ENCODE data around the gene PRKCA. TPM values are rescaled to one million over a fixed set of nuclear protein-coding genes. Genes with fewer than 3 reads are reported as not detected.
"Not testable (repeated sequence)": the region's sequence is repeated elsewhere in the genome, so short reads cannot be mapped to it uniquely, and the experiment has no call there.

Gene PRKCA
- total RNA-seq, 2 donors from 2014 or later = 104 to 119 TPM

DNA sequence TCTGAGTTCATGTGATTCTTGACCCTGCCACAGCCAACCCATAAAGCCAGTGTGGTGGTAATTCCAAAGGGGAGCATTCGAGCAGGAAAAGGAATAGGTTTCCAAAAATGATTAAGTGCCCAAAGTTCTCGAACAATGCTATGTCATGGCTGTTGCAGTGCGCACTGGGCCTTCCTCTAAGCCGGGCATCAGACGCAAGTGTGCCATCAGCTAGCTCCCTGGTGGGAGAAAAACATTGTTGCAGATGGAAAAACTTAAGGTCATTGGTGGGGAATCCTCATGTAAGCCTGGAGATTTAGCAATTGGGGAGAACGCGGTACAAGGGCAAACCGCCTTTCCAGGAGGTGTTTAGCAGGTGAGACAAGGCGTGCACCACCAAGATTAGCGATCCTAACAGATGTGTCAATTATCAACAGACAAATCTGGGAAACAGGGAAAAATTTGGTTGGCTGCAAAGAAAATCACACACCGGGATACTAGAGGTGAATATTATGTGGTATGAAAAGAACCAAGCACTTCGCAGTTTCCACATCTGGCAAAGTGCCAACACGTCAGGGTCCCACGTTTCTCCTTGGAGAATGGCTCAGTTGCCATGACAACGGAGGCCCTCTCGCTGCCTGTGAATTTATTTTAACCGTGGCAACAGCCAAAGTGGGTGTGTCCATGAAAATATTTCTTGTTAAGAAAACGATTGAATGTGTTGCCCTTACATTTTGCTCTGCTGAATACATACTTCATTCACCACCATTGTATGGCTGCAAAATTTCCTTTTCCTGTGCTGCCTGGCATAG lies 414.0 kb downstream of the PRKCA start:
- no peak for ATAC-seq
- no peak for DNase-seq (ENCODE audit: low spot score in 2 of 2)
- Mint-ChIP-seq H3K36me3 (peaks cover 0 to 13% of the 10 kb centered on the region in 2 donors), H3K9me3 (no peaks in the 10 kb centered on the region), H3K27ac (peak overlapping the region; percentile 30 to 74)

DNA sequence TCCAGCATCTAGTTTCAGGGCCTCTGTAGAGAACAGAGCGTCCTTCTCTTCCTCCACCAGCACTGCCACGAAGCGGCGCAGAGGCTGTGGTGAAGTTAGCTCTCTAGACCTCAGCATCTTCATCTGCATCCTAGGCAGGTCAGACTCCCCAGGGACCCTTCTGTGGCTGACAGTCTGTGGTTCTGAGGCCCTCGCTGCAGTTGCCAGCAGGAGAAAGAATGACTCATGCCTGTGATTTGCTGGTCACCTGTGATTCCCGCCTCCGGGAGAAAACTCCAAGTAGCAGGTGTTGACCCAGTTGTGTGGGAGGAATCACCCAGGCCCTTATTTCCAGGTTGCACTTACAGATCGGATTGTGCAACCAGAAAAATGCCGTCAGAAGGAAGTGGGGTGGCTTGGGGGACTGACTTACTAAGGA lies 415.2 kb downstream of the PRKCA start:
- no peak overlapping the region for H3K27ac Mint-ChIP-seq
- DNase-seq (ENCODE audit: low spot score in 2 of 2) = no peak
- ATAC-seq = no peak
- H3K36me3 Mint-ChIP-seq = peaks cover 0 to 13% of the 10 kb centered on the region in 2 donors
- no peaks in the 10 kb centered on the region for H3K9me3 Mint-ChIP-seq

DNA sequence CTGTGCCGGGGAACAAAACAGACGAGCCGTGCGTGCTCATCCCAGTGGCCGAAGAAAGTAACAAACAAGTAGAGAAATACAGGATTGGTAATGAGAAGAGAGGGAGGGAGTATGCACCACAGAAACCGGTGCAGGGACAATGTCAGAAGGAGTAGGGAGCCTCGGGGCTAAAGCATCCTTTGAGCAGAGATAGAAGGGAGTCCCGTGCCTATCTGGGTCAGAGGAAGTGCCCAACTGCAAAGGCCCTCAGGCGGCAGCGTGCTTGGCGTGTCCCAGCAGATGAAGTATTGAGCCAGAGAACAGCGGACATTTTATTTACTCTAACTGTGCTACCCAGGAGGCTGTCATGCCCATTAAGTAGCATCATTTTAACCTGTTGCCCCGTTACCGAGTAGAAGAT lies 417.6 kb downstream of the PRKCA start:
- Mint-ChIP-seq H3K27ac (peak overlapping the region in 1 of 2 donors; percentile 45), H3K36me3 (peaks cover 0 to 13% of the 10 kb centered on the region in 2 donors), H3K9me3 (no peaks in the 10 kb centered on the region)
- no peak for DNase-seq (ENCODE audit: low spot score in 2 of 2)
- ATAC-seq = no peak

GRCh38 chr17:66720567-66720966 lies 418.2 kb downstream of the PRKCA start:
- no peak for ATAC-seq
- peaks cover 0 to 13% of the 10 kb centered on the region in 2 donors for H3K36me3 Mint-ChIP-seq
- DNase-seq (ENCODE audit: low spot score in 2 of 2) = no peak
- H3K27ac Mint-ChIP-seq = peak overlapping the region; percentile 38 to 62
- H3K9me3 Mint-ChIP-seq = no peaks in the 10 kb centered on the region

DNA sequence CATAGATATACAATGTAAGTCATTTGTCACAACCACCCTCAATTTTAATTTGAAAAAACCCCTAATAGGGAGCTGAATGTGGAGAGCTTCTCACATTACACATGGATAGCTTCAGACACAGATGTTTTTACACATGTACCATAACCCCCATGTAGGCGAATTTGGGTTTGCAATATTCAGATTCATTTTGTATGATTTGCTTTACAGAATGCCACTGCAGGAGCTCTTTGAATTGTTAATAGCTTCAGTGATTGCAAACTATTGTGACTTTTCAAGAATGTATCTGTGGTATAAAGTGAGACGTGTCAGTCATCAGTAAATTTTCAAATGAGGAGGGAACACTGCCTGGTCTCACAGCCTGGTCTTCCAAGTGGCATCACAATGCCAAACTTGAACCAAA lies 419.9 kb downstream of the PRKCA start:
- Mint-ChIP-seq H3K27ac (no peak overlapping the region), H3K9me3 (no peaks in the 10 kb centered on the region), H3K36me3 (peaks cover 0 to 6% of the 10 kb centered on the region in 2 donors)
- ATAC-seq (no peak), DNase-seq (ENCODE audit: low spot score in 2 of 2) (no peak)

- Mint-ChIP-seq H3K36me3 (no peaks in the 10 kb centered on the region), H3K9me3 (no peaks in the 10 kb centered on the region), H3K27ac (peak overlapping the region; percentile 36 to 68)
- no peak for DNase-seq (ENCODE audit: low spot score in 2 of 2)
- no peak for ATAC-seq
Measured at GRCh38 chr17:66724581-66725341, 422.3 kb downstream of the PRKCA start.

GRCh38 chr17:66725438-66725837 lies 423.0 kb downstream of the PRKCA start:
- not testable (repeated sequence) for H3K9me3 Mint-ChIP-seq; H3K36me3 Mint-ChIP-seq; ATAC-seq; DNase-seq (ENCODE audit: low spot score in 2 of 2)
- peak overlapping the region; percentile 68 to 73 for H3K27ac Mint-ChIP-seq

DNA sequence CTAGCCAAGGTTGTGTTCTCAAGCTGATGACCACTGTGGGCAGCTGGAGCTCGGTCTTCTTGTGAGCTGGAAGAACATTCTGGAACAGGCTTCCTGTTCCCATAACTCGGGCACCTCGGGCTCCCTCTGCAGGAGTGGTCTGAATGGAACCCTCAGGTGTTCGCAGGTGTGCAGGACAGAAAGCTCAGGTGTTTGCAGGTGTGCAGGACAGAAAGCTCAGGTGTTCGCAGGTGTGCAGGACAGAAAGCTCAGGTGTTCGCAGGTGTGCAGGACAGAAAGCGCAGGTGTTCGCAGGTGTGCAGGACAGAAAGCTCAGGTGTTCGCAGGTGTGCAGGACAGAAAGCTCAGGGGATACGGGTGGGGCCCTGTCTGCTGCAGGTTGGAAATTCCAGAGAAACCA lies 423.5 kb downstream of the PRKCA start:
- peak overlapping the region in 1 of 2 donors; percentile 73 for H3K27ac Mint-ChIP-seq
- no peaks in the 10 kb centered on the region for H3K9me3 Mint-ChIP-seq
- H3K36me3 Mint-ChIP-seq = no peaks in the 10 kb centered on the region
- DNase-seq (ENCODE audit: low spot score in 2 of 2) = no peak
- no peak for ATAC-seq

- DNase-seq (ENCODE audit: low spot score in 2 of 2) = no peak
- Mint-ChIP-seq H3K27ac (no peak overlapping the region), H3K36me3 (no peaks in the 10 kb centered on the region), H3K9me3 (no peaks in the 10 kb centered on the region)
- ATAC-seq = no peak
Measured at GRCh38 chr17:66726371-66726770, 424.0 kb downstream of the PRKCA start.

GRCh38 chr17:66726846-66727245 lies 424.4 kb downstream of the PRKCA start:
- Mint-ChIP-seq H3K36me3 (no peaks in the 10 kb centered on the region), H3K27ac (peak overlapping the region in 1 of 2 donors; percentile 56), H3K9me3 (no peaks in the 10 kb centered on the region)
- DNase-seq (ENCODE audit: low spot score in 2 of 2) = peak in 1 of 2 donors; percentile 14
- ATAC-seq = no peak

- peak overlapping the region in 1 of 2 donors; percentile 86 for H3K27ac Mint-ChIP-seq
- DNase-seq (ENCODE audit: low spot score in 2 of 2) (peak; percentile 28 to 39), ATAC-seq (peak; percentile 46 to 59)
- peaks cover 7 to 8% of the 10 kb centered on the region in 2 donors for H3K36me3 Mint-ChIP-seq
- no peaks in the 10 kb centered on the region for H3K9me3 Mint-ChIP-seq
Measured at GRCh38 chr17:66727634-66728570, 425.5 kb downstream of the PRKCA start.

GRCh38 chr17:66730461-66730923 lies 428.1 kb downstream of the PRKCA start:
- Mint-ChIP-seq H3K36me3 (peaks cover 7 to 19% of the 10 kb centered on the region in 2 donors), H3K27ac (peak overlapping the region; percentile 33 to 92), H3K9me3 (no peaks in the 10 kb centered on the region)
- DNase-seq (ENCODE audit: low spot score in 2 of 2) (no peak), ATAC-seq (no peak)

- Mint-ChIP-seq H3K27ac (peak overlapping the region; percentile 65 to 80), H3K9me3 (no peaks in the 10 kb centered on the region), H3K36me3 (peaks cover 11 to 19% of the 10 kb centered on the region in 2 donors)
- DNase-seq (ENCODE audit: low spot score in 2 of 2) = no peak
- no peak for ATAC-seq
Measured at GRCh38 chr17:66733759-66734158, 431.3 kb downstream of the PRKCA start.

- no peak for DNase-seq (ENCODE audit: low spot score in 2 of 2)
- ATAC-seq = no peak
- Mint-ChIP-seq H3K9me3 (no peaks in the 10 kb centered on the region), H3K36me3 (peaks cover 11 to 19% of the 10 kb centered on the region in 2 donors), H3K27ac (peak overlapping the region in 1 of 2 donors; percentile 51)
Measured at GRCh38 chr17:66734186-66734943, 432.0 kb downstream of the PRKCA start.

DNA sequence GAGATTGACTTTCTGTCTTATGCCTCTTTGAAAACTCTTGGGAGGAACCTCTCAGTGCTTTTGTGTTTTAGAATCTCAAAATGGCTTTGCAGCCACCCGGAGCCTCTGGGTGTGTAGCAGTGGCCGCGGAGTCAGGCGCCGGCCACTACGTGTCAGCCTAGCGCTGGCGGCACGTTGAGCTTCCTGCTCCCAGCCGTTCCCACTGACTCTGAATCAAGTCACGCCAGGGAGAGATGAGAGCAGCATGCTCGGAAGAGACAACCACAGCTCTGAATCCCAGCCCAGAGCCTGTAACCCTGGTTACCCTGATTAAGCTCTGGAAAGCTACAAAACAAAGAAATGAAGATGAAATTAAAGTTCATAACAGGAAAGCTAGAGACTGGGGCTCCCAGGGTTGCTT lies 435.1 kb downstream of the PRKCA start:
- H3K27ac Mint-ChIP-seq = no peak overlapping the region
- DNase-seq (ENCODE audit: low spot score in 2 of 2) (peak in 1 of 2 donors; percentile 39), ATAC-seq (no peak)
- H3K36me3 Mint-ChIP-seq = peaks cover 8 to 15% of the 10 kb centered on the region in 2 donors
- no peaks in the 10 kb centered on the region for H3K9me3 Mint-ChIP-seq

DNA sequence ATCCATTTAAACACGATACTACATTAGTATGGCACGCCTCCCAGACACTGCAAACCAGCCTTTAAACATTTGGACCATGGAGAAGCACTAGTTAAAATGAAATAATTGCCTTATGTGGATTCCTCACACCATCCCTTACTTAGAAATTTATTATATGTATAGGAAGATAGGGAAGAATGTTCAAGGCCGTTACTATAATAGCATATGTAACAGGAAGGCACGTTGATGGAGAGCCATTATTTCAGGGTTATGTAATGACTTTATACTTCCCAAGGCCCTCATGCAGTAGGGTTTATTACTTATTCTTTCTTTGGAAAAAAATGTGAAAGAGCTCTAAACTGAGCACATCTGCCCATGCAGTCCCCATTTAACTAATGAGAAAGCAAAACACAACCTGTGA lies 435.9 kb downstream of the PRKCA start:
- no peak for DNase-seq (ENCODE audit: low spot score in 2 of 2)

More for the DNA sequence above, 435.9 kb downstream of the PRKCA start:
- no peak for ATAC-seq
- H3K27ac Mint-ChIP-seq = no peak overlapping the region
- H3K36me3 Mint-ChIP-seq = peaks cover 7 to 13% of the 10 kb centered on the region in 2 donors
- H3K9me3 Mint-ChIP-seq = no peaks in the 10 kb centered on the region
